Embryonic facial prominence (tissue), 1 donor: Measurements from ENCODE around the gene FAM20C.
"Not testable (repeated sequence)": the region's sequence is repeated elsewhere in the genome, so short reads cannot be mapped to it uniquely, and the experiment has no call there.

Experiments used
- DNase-seq: peaks from one replicate; pipeline ENCODE4 v3.0.0-alpha.2; 2016; ENCODE audit errors: extremely low spot score

The FAM20C gene

GRCh38 chr7:256981-257646, 64.7 kb downstream of the FAM20C start:
- no peak for DNase-seq

DNA sequence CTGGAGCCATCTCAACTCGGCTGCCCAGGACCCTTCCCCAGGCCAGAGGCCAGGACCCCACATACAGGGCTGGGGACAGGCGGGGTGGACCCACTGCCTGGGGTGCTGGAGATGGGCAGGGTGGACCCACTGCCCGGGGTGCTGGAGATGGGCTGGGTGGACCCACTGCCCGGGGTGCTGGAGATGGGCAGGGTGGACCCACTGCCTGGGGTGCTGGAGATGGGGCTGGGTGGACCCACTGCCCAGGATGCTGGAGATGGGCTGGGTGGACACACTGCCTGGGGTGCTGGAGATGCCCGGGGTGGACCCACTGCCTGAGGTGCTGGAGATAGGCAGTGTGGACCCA, 65.2 kb downstream of the FAM20C start:
- DNase-seq, result no peak

DNA sequence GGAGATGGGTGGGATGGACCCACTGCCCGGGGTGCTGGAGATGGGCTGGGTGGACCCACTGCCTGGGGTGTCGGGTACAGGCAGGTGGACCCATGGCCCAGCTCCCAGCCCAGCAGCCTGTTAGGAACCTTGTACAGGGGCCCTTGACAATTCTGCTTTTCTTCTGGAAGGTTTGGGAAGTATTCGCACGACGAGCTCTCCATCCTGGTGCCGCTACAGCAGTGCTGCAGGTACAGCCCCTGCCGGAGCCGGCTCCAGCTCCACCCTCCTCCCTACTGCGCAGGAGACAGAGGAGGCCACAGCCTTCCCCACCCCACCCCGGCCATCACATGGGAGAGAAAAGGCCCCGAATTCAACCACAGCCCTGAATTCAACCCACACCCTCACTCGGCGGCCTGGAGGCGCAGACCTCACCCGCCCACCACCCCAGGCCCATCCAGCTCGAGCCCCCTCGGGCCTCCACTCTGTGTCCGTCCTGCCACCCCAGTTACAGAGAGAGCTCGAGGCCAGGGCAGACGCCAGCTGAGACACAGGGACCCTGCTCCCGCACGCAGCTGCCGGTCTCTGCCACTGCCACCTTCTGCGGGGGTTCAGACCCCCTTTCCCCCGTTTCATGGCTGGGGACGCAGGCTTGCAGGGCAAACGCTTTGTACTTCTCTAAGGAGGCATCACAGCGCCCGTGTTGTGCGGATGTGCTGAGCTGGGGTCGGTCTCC, 66.3 kb downstream of the FAM20C start:
- no peak for DNase-seq

DNA sequence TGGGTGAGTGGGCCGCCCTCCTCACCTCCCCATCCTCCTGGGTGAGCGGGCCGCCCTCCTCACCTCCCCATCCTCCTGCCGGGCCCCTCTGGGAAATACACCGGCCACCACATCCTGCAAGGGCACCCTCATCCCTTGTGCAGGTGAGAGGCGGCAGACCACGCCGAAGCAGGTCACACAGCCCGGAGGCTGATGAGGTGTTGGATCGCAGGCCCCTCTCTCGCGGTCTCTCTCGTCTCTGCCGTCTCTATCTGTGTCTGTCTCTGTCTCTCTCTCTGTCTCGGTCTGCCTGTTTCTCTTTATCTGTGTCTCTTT, 66.8 kb downstream of the FAM20C start:
- DNase-seq, result no peak

- no peak for DNase-seq
Measured at GRCh38 chr7:259751-260405, 67.5 kb downstream of the FAM20C start.

- no peak for DNase-seq
Measured at GRCh38 chr7:260441-261281, 68.3 kb downstream of the FAM20C start.

DNA sequence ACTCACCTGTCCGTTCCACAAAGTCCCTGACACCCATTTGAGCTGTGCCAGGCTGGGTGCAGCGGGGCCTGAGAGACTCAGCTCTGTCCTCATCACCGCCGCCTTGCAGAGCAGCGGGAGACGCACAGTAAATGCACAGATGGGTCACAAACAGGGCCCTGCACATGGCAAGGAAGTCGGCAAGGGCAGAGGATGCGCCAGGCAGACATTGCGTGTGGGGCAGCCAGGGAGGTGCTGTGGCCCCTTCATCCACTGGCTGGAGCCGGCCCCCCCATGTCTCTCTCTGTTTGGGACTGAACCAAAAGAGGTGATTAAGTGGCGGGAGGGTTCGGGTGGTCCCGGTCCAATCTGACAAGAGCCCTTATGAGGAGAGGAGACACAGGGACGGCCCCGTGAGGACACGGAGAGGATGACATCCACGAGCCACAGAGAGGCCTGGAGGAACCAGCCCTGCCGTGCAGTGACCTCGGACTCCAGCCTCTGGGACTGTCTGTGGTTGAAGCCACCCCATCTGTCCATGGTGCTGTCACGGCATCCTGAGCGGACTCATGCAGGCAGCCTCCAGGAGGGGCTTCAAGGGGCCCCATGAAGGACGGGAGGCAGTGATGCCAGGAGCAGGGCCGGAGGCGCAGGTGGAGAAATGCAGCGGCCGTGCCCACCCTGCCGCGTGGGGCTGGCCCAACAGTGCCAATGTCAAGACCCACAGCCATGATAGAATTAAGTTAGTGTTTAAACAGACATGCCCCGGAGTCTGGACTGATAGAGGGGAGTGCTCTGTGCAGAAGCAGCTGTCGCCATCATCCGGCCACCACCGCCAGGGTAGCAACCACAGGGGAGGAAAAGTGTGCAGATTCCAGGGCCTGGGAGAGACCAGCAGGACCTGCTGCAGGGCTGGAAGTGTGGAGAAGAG, 69.2 kb downstream of the FAM20C start:
- DNase-seq, result no peak

DNA sequence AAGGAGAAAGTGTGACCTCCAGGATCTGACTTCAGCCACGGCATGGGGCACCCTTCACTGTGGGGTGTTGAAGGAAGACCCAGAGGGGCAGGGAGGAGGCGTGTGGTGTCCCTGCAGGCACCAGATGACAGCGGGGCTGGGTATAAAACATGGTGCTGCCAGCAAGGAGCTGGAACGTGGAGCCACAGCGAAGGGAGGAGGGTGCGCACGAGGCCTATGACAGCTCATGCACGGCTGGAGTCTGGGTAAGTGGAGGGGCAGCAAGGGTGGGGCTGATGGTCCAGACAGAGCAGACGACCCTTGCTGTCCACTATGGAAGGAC, 69.8 kb downstream of the FAM20C start:
- no peak for DNase-seq

DNA sequence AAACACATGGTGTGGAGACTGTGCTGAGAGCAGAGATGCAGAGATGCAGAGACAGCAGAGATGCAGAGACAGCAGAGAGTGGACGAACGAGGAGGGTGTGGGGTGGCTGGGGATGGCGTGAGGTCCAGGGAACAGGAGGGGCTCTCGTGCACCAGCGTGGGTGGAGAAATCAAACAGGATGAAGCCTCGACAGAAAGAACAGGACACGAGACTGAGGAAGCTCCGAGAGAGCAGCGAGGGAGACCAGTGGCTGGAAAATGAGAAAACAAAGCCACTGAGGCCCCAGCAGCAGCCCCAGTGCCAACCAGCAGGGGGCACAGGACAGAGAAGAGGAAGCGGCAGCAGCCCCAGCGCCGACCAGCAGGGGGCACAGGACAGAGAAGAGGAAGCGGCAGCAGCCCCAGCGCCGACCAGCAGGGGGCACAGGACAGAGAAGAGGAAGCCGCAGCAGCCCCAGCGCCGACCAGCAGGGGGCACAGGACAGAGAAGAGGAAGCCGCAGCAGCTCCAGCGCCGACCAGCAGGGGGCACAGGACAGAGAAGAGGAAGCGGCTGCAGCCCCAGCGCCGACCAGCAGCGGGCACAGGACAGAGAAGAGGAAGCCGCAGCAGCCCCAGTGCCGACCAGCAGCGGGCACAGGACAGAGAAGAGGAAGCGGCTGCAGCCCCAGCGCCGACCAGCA, 70.4 kb downstream of the FAM20C start:
- not testable (repeated sequence) for DNase-seq

DNA sequence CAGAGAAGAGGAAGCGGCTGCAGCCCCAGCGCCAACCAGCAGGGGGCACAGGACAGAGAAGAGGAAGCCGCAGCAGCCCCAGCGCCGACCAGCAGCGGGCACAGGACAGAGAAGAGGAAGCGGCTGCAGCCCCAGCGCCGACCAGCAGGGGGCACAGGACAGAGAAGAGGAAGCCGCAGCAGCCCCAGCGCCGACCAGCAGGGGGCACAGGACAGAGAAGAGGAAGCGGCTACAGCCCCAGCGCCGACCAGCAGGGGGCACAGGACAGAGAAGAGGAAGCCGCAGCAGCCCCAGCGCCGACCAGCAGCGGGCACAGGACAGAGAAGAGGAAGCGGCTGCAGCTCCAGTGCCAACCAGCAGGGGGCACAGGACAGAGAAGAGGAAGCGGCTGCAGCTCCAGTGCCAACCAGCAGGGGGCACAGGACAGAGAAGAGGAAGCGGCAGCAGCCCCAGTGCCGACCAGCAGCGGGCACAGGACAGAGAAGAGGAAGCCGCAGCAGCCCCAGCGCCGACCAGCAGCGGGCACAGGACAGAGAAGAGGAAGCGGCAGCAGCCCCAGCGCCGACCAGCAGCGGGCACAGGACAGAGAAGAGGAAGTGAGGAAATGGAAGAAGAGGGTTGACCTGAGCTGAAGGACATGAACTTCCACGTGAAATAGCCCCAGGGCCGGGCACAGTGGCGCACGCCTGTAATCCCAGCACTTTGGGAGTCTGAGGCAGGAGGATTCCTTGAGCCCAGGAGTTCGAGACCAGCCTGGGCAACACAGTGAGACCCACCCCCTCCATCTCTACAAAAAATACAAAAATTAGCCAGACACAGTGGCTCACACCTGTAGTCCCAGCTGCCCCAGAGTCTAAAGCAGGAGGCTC, 71.3 kb downstream of the FAM20C start:
- DNase-seq, result not testable (repeated sequence)

- no peak for DNase-seq
Measured at GRCh38 chr7:264541-265191, 72.3 kb downstream of the FAM20C start.

- no peak for DNase-seq
Measured at GRCh38 chr7:265192-265997, 73.0 kb downstream of the FAM20C start.

- DNase-seq, result no peak
Measured at GRCh38 chr7:265998-266850, 73.9 kb downstream of the FAM20C start.

GRCh38 chr7:266851-267840, 74.8 kb downstream of the FAM20C start:
- DNase-seq, result no peak

GRCh38 chr7:268991-269390, 76.6 kb downstream of the FAM20C start:
- DNase-seq, result no peak

GRCh38 chr7:269721-270120, 77.3 kb downstream of the FAM20C start:
- no peak for DNase-seq
